GM21367 (cell line): ENCODE results near the gene SDR42E2.
A peak's percentile ranks its signal among the peaks of the same experiment; 100 is the strongest.
"Not testable (repeated sequence)": the region's sequence is repeated elsewhere in the genome, so short reads cannot be mapped to it uniquely, and the experiment has no call there.

Experiments used
- ATAC-seq: cut with Tn5 transposase; IDR thresholded peaks from one replicate; pipeline ENCODE4 v1.9.1; 2021; ENCODE audit not compliant: unreplicated experiment

Gene SDR42E2

DNA sequence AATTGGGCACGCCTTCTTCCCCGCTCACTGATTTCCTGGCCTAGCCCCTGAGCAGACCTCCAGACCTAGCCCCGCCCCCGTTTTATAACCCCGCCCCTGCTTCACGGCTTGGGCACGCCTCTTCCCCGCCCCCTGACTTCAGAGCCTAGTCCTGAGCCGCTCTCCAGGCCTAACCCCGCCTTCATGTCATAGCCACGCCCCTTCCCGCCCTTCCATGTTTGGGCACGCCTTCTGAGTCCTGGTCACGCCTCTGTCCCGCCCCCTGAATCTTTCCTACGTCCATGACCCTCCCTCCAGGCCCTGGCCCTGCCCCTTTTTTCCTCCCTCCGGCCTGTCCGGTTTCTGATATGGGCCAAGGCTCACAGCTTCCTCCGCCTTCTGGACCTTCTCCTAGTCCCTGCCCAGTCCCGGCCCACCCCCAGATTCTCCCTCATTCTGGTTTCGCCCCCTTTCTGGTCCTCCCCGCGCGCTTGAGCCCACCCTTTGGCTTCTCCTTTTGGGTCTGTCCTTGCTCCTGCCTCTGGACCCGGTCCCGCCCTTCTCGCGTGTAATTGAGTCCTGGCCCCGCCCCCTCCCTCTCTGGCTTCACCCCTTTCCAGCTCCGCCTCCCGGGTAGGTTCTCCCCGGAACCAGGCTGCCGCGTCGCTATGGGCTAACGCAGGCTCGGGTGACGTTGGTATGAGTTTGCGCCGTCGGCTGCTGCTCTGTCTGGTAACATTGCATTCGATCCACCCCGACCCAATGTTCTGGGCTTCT is 28.6 kb downstream of the SDR42E2 start:
- peak; percentile 40 for ATAC-seq

- no peak for ATAC-seq
Observed at GRCh38 chr16:22191532-22192260, 29.4 kb downstream of the SDR42E2 start.

GRCh38 chr16:22192261-22193062 is 30.2 kb downstream of the SDR42E2 start:
- no peak for ATAC-seq

DNA sequence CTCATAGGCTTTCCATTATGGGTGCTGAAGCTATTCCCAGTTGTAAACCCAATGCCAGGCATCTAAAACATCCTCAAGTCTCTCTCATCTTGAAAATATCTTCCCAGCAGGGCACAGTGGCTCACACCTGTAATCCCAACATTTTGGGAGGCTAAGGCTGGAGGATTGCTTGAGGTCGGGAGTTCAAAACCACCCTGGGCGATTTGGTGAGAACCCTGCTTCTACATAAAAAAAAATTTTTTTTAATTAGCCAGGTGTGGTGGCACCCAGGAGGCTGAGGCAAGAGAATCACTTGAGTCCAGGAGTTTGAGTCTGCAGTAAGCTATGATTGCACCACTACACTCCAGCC is 30.7 kb downstream of the SDR42E2 start:
- no peak for ATAC-seq

DNA sequence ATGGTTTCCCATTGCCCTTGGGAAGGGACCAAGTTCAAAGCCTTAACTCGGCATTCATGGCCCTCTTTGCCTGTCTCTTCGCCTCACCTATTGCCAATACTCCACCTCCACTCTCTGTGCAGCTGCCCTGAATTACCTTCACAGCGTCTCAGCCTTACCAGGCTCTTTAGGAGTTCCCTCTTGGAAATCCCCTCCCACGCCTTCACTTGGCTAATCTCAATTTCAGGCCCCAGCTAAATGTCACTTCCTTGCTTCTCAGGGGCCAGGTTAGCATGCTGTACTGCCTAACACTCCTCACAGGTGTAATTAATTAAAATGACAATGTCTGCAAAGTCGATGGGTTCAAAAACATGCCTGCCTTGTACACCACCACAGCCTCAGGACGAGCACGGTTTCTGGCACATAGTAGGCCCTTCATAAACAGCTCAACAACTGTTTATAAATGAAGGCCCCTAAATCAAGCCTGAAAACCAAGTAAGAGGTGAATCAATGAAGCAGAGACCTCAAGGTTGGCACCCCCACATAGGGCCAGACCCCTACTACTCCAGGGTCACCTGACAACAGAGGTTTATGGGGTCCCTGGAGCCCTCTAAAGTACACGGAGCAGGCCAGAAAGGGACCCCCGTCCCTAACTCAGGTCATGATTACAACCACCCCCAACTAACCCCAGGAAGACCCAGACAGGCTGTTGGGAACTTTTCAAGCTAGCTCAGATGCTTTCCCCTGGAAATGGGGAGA is 32.6 kb downstream of the SDR42E2 start:
- ATAC-seq, result no peak

GRCh38 chr16:22195445-22195694 is 33.1 kb downstream of the SDR42E2 start:
- ATAC-seq, result no peak

DNA sequence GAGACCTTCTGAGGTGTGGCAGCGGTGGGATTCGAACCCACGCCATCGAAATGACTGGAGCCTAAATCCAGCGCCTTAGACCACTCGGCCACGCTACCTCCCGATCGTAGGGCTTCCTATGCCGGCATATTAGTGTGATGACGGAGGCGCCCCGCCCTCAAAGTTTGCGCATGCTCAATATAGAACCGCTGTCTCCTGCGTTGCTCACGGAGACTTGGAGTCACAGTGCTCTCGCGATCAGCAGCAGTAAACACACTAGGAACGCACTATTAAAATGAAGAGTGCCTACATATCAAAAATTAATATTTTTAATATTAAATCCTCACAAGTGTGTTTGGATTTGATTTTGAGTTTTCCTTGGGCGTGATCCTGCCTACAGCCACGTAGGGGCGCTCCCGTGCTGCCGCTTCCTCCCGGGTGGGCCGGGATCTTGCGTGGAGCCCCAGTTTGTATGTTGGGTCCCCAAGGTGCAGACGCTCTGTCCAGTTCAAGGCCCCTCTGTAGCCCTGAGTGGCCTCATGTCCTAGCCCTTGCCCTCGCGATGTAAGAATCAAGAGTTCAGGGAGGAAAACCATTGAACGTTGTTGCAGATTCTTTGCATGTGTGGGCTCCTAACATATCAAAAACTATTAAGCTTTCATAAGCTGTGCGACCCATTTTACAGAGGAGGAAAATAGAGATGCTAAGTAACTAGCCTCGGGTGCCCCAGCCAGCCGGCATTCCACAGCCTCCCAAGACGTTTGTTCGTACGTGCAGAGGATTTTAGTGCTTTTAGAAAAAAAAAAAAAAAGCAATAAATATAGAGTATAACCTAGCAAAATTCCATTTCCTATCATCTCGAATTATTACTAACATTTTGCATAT is 33.6 kb downstream of the SDR42E2 start:
- ATAC-seq, result no peak

DNA sequence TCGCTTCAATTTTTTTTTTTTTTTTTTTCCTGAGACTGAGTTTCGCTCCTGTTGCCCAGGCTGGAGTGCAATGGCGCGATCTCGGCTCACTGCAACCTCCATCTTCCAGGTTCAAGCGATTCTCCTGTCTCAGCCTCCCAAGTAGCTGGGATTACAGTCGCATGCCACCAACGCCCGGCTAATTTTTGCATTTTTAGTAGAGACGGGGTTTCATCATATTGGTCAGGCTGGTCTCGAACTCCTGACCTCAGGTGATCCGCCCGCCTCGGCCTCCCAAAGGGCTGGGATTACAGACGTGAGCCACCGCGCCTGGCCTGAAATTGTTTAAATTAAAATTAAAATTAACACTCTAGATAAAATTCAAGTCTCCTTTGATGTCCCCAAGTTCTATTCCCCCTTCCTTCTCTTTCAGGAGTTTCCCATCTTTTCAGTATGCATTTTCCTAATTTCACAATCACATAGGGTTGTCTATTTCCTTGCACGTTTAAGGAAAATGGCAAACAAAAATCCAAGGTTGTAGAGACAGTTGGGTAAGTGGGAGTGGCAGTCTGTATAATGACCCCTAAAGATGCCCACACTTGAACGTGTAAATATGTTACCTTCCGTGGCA is 34.4 kb downstream of the SDR42E2 start:
- not testable (repeated sequence) for ATAC-seq

DNA sequence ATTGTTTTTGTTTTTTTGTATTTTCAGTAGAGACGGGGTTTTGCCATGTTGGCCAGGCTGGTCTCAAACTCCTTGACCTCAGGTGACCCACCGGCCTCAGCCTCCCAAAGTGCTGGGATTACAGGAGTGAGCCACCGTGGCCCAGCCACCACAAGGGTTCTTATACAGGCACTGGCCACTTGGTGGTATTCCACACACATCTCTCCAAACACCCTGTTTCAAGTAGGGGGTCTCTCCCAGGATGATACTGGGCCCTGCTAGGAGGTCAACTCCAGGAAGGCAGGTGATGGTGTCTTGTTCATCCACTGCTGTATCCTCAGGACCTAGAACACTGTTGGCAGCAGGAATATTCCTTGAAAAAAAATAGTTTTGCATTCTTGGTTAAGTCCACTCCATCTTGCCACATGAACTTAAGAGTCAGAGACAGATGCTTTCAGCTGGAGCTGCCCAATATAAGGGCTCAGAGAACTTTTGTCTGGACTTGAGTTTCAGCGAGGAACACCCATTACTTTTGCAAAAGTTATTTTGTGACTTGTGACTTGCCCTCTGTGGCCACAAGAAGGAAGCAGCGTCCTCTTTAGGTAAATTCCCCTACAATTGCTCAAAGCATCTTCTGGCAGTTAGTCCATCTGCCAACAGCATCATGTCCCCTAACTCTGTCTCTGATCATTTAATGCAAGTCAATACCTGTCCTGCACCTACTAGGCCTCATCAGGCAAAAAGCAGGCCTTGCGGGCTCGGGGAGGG is 36.4 kb downstream of the SDR42E2 start:
- ATAC-seq, result no peak

GRCh38 chr16:22202261-22202637 is 39.9 kb downstream of the SDR42E2 start:
- no peak for ATAC-seq

- no peak for ATAC-seq
Observed at GRCh38 chr16:22203091-22203490, 40.8 kb downstream of the SDR42E2 start.

DNA sequence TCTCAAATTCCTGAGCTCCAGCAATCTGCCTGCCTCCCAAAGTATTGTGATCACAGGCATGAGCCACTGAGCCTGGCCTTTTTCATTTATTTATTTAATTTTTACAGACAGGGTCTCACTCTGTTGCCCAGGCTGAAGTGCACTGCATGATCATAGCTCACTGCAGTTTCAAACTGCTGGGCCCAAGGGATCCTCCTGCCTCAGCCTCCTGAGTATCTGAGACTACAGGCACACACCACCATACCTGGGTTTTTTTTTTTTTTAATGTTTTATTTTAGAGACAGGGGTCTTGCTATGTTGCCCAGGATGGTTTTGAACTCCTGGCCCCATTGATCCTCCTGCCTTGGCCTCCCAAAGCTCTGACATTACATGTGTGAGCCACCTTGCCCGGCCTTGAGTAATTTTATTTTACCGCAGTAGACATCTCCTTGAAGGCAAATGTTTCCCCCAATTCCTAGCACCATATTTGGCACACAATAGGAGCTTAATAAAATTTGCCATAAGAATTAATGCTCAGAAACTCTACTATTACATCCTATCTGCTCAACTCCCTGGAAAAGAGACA is 41.9 kb downstream of the SDR42E2 start:
- ATAC-seq, result no peak

GRCh38 chr16:22205577-22206012 is 43.3 kb downstream of the SDR42E2 start:
- ATAC-seq, result no peak

DNA sequence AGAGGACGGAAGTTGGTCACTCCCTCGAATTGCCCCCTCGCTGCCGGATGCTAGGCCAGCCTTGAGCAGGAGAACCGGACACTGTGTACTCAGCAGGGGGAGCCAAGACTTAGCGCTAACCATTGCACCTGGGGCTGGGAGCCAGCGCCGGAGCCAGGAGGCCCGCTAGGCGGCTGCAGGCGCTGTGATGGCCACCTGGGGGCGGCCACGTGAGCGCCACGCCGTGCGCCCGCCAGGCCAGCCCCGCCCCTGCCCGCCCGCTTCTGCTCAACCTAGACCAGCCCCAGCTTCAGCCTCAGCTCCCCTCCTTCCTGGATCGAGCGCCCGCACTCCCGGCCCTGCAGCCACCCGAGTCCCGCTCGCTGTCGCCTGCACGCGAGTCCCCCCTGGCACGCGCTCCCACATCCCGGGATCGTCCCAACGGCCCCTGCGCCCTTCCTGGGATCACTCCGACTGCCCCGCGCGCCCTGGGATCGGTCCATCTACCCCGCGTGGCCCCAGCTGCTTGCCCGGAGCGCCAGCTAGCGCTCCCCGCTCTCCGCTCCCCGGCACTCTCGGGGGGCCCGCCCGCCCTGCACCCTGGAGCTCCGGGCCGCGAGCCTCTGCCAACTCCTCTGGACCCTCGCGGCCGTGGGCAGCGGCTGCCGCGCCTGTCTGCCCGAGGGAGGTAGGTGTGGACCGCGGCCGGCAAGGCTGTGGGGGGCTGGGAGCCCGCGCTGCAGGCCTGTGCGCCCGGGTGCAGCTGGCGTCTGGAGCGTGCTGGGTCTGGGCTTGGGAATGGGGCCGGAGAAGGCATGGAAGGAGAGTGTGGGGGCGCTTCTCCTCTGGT is 43.9 kb downstream of the SDR42E2 start, which contains the start of gene EEF2K:
TSS of gene EEF2K (plus strand) at position 266 of the 829 bp plus-strand sequence. CDS start 19,452 bp downstream, outside the sequence.
- ATAC-seq, result peak; percentile 69

- ATAC-seq, result peak; percentile 37
Observed at GRCh38 chr16:22206842-22207714, 44.8 kb downstream of the SDR42E2 start.

DNA sequence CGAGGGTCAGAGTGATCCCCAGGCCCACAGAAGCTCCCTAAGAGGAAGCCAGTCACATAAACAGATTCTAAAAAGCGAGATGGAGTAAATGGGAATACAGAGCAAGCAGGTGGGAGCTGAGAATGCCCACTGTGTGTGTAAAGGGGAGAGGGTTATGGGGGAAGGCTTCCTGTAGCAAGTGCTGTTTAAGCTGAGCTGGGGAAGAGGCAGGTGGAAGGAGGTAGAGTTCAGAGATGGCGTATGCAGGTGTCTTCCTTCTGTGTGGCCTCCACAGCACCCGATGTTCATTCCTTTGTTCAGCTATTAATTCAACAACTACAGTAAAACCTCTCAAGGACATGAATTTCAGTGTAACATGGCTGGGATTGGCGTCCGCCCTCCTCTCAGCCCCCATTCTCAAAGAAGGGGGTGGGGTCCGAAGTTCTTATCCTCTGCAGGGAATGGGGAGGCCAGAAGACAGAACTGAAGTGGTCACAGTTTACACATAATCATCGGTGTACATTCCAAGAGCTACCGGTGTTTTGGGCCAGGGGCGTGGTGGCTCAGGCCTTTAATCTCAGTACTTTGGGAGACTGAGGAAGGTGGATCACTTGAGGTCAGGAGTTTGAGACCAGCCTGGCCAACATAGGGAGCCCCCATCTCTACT is 45.5 kb downstream of the SDR42E2 start:
- ATAC-seq, result no peak
